ENCODE data around the gene IQSEC2.
A peak's percentile ranks its signal among the peaks of the same experiment; 100 is the strongest.

The IQSEC2 gene

GRCh38 chrX:53266914-53267313 lies 14.5 kb downstream of the IQSEC2 start:
- no peak for DNase-seq

- no peak for DNase-seq
Observed at GRCh38 chrX:53265771-53266574, 15.4 kb downstream of the IQSEC2 start.

- DNase-seq, result peak; percentile 7
Observed at GRCh38 chrX:53263597-53264094, 17.7 kb downstream of the IQSEC2 start.

GRCh38 chrX:53262918-53263394 lies 18.4 kb downstream of the IQSEC2 start:
- DNase-seq, result no peak

- DNase-seq, result no peak
Observed at GRCh38 chrX:53262189-53262917, 19.0 kb downstream of the IQSEC2 start.

GRCh38 chrX:53261355-53261972 lies 19.9 kb downstream of the IQSEC2 start:
- DNase-seq, result no peak

- DNase-seq, result no peak
Observed at GRCh38 chrX:53260836-53261235, 20.5 kb downstream of the IQSEC2 start.

- DNase-seq, result no peak
Observed at GRCh38 chrX:53257670-53258423, 23.5 kb downstream of the IQSEC2 start.

- DNase-seq, result no peak
Observed at GRCh38 chrX:53257166-53257565, 24.2 kb downstream of the IQSEC2 start.

- DNase-seq, result no peak
Observed at GRCh38 chrX:53256446-53257041, 24.8 kb downstream of the IQSEC2 start.

- no peak for DNase-seq
Observed at GRCh38 chrX:53255738-53256191, 25.6 kb downstream of the IQSEC2 start.

GRCh38 chrX:53254570-53255461 lies 26.6 kb downstream of the IQSEC2 start:
- DNase-seq, result no peak

- DNase-seq, result no peak
Observed at GRCh38 chrX:53253293-53254020, 27.9 kb downstream of the IQSEC2 start.

- no peak for DNase-seq
Observed at GRCh38 chrX:53251307-53251706, 30.1 kb downstream of the IQSEC2 start.

GRCh38 chrX:53250556-53250955 lies 30.8 kb downstream of the IQSEC2 start:
- no peak for DNase-seq

- no peak for DNase-seq
Observed at GRCh38 chrX:53249408-53250042, 31.9 kb downstream of the IQSEC2 start.

- no peak for DNase-seq
Observed at GRCh38 chrX:53247928-53248327, 33.5 kb downstream of the IQSEC2 start.

GRCh38 chrX:53246231-53246630 lies 35.2 kb downstream of the IQSEC2 start:
- no peak for DNase-seq

- no peak for DNase-seq
Observed at GRCh38 chrX:53244610-53245009, 36.8 kb downstream of the IQSEC2 start.

- DNase-seq, result no peak
Observed at GRCh38 chrX:53242310-53242709, 39.1 kb downstream of the IQSEC2 start.

All from stimulated activated naive CD4-positive, alpha-beta T cell treated with Interleukin-2 at 50 U/mL for 16 hours (primary cell).